Prostate gland (tissue), 2 donors: ENCODE data around the gene KCNJ12. TPM values are rescaled to one million over a fixed set of nuclear protein-coding genes. Genes with fewer than 3 reads are reported as not detected.
"Not testable (repeated sequence)": the region's sequence is repeated elsewhere in the genome, so short reads cannot be mapped to it uniquely, and the experiment has no call there.

Experiments used
- DNase-seq: peaks from one replicate; pipeline ENCODE4 v3.0.0-alpha.2; 2019; ENCODE audit warnings: low spot score
- H3K27ac ChIP-seq, 2 donors: fragments of 200-600 bp; sonication (generic); 2 replicates each; pipeline ENCODE4 v1.5.1; 2017 to 2019
- H3K27me3 ChIP-seq: fragments of 200-600 bp; sonication (generic); replicated peaks from 2 replicates; pipeline ENCODE4 v1.5.1; 2019; ENCODE audit not compliant: insufficient read depth
- H3K36me3 ChIP-seq, 2 donors: fragments of 200-600 bp; sonication (generic); 1 replicate in 1 of 2; 2 replicates in 1 of 2; pipeline versions ENCODE4 v1.5.1 to v1.8.1; 2017 to 2019
- H3K4me1 ChIP-seq: fragments of 200-600 bp; sonication (generic); replicated peaks from 2 replicates; pipeline ENCODE4 v1.5.1; 2019
- H3K4me3 ChIP-seq, 2 donors: fragments of 200-600 bp; sonication (generic); 2 replicates each; pipeline ENCODE4 v1.5.1; 2017 to 2019
- H3K9me3 ChIP-seq: fragments of 200-600 bp; sonication (generic); 2 replicates; pipeline ENCODE4 v1.5.1; 2017
- POLR2A ChIP-seq: fragments of 450-650 bp; IDR thresholded peaks from one replicate; pipeline ENCODE4 v1.6.1; 2016; ENCODE audit warnings: antibody characterized with exemption, mild to moderate bottlenecking
- POLR2AphosphoS5 ChIP-seq: sonication (generic); formaldehyde crosslinking; IDR thresholded peaks from one replicate; pipeline ENCODE4 v1.6.1; 2017; ENCODE audit warnings: antibody characterized with exemption
- WGBS: methylation state at CpG from one replicate; pipeline ENCODE4 v1.1.5; 2018; 5-methylcytosine and 5-hydroxymethylcytosine counted together
- intact Hi-C: fragments of 100-400 bp; cut with DNase I; formaldehyde crosslinking; loops from one replicate; pipeline ENCODE4 v1.14.2; 2022
- total RNA-seq, 2 donors: library from RNA; depleted of rRNA; stranded (reverse); fragments of >200 nt; gene quantifications; one replicate each; pipeline ENCODE4 v1.1.0, GENCODE V29; 2016
- TF ChIP-seq, protein P1 (sequence below), 4 experiments: fragments of 200-600 bp in 2 of 4; fragments of 450-650 bp in 2 of 4; sonication (generic) in 2 of 4; IDR thresholded peaks; 1 replicate in 3 of 4; 2 replicates in 1 of 4; pipeline ENCODE4 v1.5.1; 2016 to 2019; ENCODE audit warnings: antibody characterized with exemption in 4 of 4, mild to moderate bottlenecking in 2 of 4, moderate library complexity in 2 of 4

KCNJ12 gene
- total RNA-seq, 2 donors from 2014 or later = 0.32 to 3.8 TPM

DNA sequence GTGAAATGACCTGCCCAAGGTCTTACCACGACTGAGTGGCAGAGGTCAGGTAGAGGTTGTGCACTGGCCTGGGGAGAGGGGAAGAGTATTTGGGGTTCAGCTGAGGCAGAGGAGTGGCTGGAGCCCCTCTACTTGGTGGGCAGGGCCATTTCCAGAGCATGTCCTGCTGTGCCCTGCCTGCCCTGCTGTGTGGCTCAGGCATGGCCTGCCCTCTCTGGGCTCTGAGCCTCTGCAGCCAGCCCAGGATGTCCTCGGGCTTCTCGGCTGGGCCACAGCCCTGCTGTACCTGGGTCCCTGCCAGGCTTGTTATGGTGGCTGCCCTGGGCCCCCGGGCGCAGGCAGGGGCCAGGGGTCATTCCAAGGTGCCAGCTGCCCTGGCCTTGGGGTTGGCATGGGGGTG is 19.6 kb downstream of the KCNJ12 start:
- no peak overlapping the region for H3K4me3 ChIP-seq
- H3K27me3 ChIP-seq = no peaks in the 10 kb centered on the region
- DNase-seq = no peak
- no peaks in the 10 kb centered on the region for H3K36me3 ChIP-seq
- TF ChIP-seq POLR2A (no peak), POLR2AphosphoS5 (no peak)
- TF ChIP-seq, protein P1, sequence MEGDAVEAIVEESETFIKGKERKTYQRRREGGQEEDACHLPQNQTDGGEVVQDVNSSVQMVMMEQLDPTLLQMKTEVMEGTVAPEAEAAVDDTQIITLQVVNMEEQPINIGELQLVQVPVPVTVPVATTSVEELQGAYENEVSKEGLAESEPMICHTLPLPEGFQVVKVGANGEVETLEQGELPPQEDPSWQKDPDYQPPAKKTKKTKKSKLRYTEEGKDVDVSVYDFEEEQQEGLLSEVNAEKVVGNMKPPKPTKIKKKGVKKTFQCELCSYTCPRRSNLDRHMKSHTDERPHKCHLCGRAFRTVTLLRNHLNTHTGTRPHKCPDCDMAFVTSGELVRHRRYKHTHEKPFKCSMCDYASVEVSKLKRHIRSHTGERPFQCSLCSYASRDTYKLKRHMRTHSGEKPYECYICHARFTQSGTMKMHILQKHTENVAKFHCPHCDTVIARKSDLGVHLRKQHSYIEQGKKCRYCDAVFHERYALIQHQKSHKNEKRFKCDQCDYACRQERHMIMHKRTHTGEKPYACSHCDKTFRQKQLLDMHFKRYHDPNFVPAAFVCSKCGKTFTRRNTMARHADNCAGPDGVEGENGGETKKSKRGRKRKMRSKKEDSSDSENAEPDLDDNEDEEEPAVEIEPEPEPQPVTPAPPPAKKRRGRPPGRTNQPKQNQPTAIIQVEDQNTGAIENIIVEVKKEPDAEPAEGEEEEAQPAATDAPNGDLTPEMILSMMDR (IDR thresholded peaks at IDR 0.05) = no peak
- no peaks in the 10 kb centered on the region for H3K4me1 ChIP-seq
- intact Hi-C loops = no loop called here
- H3K9me3 ChIP-seq = no peaks in the 10 kb centered on the region
- 75% methylated on average over 5 of the region's 5 CpGs for WGBS
- no peak overlapping the region for H3K27ac ChIP-seq

DNA sequence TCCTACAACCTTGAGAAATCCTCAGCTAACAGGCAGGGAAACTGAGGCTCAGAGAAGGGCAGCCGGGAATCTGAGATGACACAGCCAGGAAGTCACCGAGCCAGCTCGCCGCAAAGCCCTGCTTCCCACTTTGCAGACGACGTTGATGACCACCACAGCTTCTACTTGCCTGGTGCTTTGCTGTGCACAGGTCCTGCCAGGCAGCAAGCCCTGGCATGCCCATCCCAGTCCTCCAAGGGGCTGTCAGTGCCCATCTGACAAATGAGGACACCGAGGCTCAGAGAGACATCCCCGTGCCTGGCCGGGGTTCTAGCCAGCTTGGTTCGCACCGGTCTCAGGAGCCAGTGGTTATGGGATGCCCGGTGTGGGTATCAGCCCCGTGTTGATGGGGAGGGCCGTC is 20.1 kb downstream of the KCNJ12 start:
- 42% methylated on average over 12 of the region's 14 CpGs for WGBS
- Histone ChIP-seq H3K36me3 (no peaks in the 10 kb centered on the region), H3K27ac (no peak overlapping the region), H3K4me3 (no peak overlapping the region), H3K9me3 (no peaks in the 10 kb centered on the region), H3K27me3 (no peaks in the 10 kb centered on the region), H3K4me1 (no peaks in the 10 kb centered on the region)
- no peak for DNase-seq
- intact Hi-C loops = no loop called here
- TF ChIP-seq POLR2A (no peak), POLR2AphosphoS5 (no peak)
- TF ChIP-seq, protein P1 (IDR thresholded peaks at IDR 0.05) = no peak

DNA sequence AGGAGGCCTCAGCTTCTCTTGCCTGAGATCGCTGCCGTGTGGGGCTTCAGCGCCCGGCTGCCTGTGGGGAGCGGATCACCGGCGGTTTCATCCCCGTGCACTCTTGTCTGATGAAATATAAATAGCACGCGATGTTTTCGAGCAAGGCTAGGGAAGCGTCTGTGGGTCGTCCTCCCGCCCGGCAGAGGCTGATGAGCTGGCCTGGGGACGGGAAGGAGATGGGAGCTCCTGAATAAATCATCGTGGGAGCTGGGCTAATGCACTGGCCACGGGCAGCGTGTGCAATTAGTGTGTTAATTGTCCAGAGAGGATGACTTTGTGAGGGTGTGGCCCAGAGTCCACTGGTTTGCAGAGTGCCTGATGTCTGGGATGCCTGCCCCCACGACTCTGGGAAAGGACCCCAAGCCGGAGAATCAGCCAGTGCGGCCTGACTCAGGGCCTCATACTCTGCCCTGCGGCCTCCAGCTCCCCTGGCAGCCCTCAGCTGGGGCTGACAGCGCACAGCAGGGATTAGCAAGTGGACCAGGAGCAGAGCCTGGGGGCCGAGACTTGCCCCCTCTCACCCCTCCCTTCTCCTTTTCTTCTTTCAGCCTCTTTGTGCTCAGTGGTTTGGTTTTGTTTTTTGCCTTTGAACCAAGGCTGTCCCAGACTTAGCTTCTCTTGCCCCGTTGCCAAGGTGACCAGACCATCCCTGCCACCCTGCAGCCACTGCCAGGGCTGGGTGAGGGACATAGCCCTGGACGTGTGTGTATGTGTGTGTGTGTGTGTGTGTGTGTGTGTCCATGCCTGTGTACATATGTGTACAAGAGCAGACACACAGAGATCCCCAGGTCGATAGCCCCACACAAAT is 21.4 kb downstream of the KCNJ12 start:
- WGBS = 61% methylated on average over 28 of the region's 28 CpGs
- intact Hi-C loops = no loop called here
- H3K9me3 ChIP-seq = no peaks in the 10 kb centered on the region
- DNase-seq = no peak
- no peak overlapping the region for H3K4me3 ChIP-seq
- H3K4me1 ChIP-seq = no peaks in the 10 kb centered on the region
- no peaks in the 10 kb centered on the region for H3K36me3 ChIP-seq
- TF ChIP-seq, protein P1 (IDR thresholded peaks at IDR 0.05) = no peak
- TF ChIP-seq POLR2A (no peak), POLR2AphosphoS5 (no peak)
- no peak overlapping the region for H3K27ac ChIP-seq
- no peaks in the 10 kb centered on the region for H3K27me3 ChIP-seq

DNA sequence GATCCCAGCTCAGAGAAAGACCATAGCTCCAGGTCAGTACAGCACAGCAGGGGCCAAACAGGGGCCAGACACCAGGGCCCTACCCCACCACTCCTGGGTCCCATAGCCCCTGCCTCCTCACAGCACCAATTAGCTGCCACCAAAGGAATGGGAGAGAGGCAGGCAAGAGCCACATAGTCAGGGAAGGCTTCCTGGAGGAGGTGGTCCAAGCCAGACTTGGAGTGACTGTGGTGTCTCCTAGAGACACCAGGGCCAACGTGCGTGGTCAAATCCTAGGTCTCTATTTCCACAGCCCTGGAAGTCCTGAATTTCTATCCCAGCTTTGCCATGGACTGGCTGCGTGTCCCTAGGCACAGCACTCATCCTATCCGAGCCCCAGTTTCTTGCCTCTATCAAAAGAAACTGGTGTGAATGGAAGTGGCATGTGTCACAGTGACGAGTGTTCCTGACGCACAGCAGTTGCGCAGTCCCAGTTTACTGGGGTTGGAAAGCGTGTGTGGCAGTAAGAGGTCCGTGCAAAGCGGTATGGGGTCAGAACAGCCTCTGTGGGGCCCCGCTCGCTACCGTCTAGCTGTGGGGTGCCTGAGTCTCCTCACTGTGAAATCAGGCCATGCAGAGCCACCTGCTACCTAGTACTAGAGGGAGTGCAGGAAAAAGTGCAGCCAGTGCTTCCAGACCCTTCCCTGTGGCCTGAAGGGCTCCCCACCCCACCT is 23.5 kb downstream of the KCNJ12 start:
- intact Hi-C loops = no loop called here
- DNase-seq = no peak
- Histone ChIP-seq H3K36me3 (no peaks in the 10 kb centered on the region), H3K4me1 (no peaks in the 10 kb centered on the region), H3K4me3 (no peak overlapping the region), H3K27ac (no peak overlapping the region), H3K9me3 (no peaks in the 10 kb centered on the region), H3K27me3 (no peaks in the 10 kb centered on the region)
- 83% methylated on average over 13 of the region's 13 CpGs for WGBS
- TF ChIP-seq POLR2A (no peak), POLR2AphosphoS5 (no peak)
- TF ChIP-seq, protein P1 (IDR thresholded peaks at IDR 0.05) = no peak

DNA sequence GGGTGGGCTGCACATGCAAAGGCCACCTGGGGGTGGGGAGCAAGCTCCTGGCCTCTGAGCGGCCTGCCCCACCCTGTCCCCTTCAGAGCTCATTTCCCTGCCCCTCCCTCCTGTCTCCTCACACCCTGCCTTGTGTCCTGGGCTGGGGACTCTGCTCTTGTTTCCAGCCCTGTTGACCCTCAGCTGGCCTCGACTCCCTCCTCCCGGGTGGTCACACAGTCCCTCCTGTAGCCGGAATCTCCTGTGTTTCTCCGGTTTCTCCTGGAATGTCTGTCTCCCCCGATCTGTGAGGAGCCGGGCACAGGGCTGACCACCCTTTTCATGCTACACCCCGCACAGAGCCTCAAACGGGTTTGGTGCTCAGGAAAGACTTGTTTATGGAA is 24.0 kb downstream of the KCNJ12 start:
- H3K9me3 ChIP-seq, H3K27me3 ChIP-seq, DNase-seq, intact Hi-C loops, H3K36me3 ChIP-seq, H3K4me3 ChIP-seq, H3K4me1 ChIP-seq, H3K27ac ChIP-seq: not testable (repeated sequence)
- 51% methylated on average over 9 of the region's 9 CpGs for WGBS
